Breast epithelium (tissue), 3 donors: Measurements from ENCODE around the gene TTC6.

Experiments used
- POLR2A ChIP-seq: fragments of 450-650 bp; IDR thresholded peaks from one replicate; pipeline ENCODE4 v1.6.1; 2016; ENCODE audit warnings: antibody characterized with exemption, mild to moderate bottlenecking, moderate library complexity
- POLR2AphosphoS5 ChIP-seq, 3 donors: sonication (generic); formaldehyde crosslinking; IDR thresholded peaks; one replicate each; pipeline ENCODE4 v1.6.1; 2017; ENCODE audit warnings: antibody characterized with exemption in 3 of 3
- TF ChIP-seq, protein P1 (sequence below), 3 donors: fragments of 450-650 bp; IDR thresholded peaks; one replicate each; pipeline ENCODE4 v1.5.1; 2016 to 2017; ENCODE audit warnings: antibody characterized with exemption in 3 of 3, mild to moderate bottlenecking in 3 of 3, moderate library complexity in 3 of 3

DNA sequence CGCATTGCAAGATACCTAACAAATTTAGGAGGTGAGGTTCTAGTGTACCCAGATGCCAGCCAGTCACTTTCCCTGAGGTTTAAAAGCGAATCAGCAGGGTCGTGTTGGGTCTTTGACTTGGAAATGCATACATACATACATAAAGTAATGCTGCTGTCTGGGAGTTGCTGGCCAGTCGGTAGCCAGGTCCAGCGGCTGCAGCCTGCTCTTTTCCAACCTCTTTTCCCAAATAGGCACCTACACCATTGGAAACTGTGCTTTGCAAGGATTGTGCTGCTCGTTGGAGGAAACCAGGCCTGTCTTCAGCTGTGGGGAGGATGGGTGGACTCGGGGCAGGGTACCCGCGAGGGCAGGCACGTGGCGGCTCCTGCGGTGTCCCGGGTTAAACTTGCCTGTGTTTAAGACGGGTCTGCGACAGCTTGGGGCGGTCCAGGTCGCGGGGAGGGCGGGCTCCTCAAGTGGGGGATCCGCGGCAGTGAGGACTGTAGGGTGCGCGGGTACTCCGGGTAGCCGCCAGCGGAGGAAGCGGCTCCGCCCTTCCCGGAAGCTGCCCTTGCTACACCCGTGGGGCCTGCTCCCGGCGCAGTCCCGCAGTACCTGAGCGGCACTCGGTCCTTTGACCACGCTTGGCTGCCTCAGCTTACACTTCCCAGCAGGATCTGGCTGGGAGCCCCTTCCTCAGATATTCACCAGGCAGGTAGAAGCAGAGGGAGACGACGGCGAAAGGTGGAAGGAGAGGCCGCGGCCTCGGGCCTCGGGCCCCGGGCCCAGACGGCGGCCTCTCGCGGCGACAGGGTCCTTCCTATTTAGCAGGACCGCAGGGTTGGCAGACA, 2.7 kb downstream of the TTC6 start:
- TF ChIP-seq, protein P1, sequence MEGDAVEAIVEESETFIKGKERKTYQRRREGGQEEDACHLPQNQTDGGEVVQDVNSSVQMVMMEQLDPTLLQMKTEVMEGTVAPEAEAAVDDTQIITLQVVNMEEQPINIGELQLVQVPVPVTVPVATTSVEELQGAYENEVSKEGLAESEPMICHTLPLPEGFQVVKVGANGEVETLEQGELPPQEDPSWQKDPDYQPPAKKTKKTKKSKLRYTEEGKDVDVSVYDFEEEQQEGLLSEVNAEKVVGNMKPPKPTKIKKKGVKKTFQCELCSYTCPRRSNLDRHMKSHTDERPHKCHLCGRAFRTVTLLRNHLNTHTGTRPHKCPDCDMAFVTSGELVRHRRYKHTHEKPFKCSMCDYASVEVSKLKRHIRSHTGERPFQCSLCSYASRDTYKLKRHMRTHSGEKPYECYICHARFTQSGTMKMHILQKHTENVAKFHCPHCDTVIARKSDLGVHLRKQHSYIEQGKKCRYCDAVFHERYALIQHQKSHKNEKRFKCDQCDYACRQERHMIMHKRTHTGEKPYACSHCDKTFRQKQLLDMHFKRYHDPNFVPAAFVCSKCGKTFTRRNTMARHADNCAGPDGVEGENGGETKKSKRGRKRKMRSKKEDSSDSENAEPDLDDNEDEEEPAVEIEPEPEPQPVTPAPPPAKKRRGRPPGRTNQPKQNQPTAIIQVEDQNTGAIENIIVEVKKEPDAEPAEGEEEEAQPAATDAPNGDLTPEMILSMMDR (IDR thresholded peaks at IDR 0.05) = no peak
- no peak for TF ChIP-seq POLR2A
- peak in 1 of 3 donors; percentile 8 for TF ChIP-seq POLR2AphosphoS5 (IDR thresholded peaks at IDR 0.05)
